Skeletal muscle cell (primary cell): ENCODE measurements around the gene MACROD1.
A peak's percentile ranks its signal among the peaks of the same experiment; 100 is the strongest.
"Not testable (repeated sequence)": the region's sequence is repeated elsewhere in the genome, so short reads cannot be mapped to it uniquely, and the experiment has no call there.

Experiments
- DNase-seq: peaks from one replicate; pipeline ENCODE4 v3.0.0-alpha.2; 2010; ENCODE audit warnings: low read depth
- H3K4me3 ChIP-seq: 2 replicates; pipeline ENCODE4 v1.5.1; 2011; ENCODE audit warnings: low read depth, mild to moderate bottlenecking, control low read depth, low read length, moderate library complexity

MACROD1 gene

GRCh38 chr11:64049509-64049908, 116.4 kb downstream of the MACROD1 start:
- H3K4me3 ChIP-seq = no peak overlapping the region
- DNase-seq = no peak

- DNase-seq = peak; percentile 20
- no peak overlapping the region for H3K4me3 ChIP-seq
These were observed 117.7 kb downstream of the MACROD1 start for GRCh38 chr11:64048042-64048854.

- not testable (repeated sequence) for DNase-seq, H3K4me3 ChIP-seq
These were observed 118.5 kb downstream of the MACROD1 start for GRCh38 chr11:64047373-64047772.

GRCh38 chr11:64045700-64046099, 120.2 kb downstream of the MACROD1 start:
- no peak overlapping the region for H3K4me3 ChIP-seq
- no peak for DNase-seq

DNA sequence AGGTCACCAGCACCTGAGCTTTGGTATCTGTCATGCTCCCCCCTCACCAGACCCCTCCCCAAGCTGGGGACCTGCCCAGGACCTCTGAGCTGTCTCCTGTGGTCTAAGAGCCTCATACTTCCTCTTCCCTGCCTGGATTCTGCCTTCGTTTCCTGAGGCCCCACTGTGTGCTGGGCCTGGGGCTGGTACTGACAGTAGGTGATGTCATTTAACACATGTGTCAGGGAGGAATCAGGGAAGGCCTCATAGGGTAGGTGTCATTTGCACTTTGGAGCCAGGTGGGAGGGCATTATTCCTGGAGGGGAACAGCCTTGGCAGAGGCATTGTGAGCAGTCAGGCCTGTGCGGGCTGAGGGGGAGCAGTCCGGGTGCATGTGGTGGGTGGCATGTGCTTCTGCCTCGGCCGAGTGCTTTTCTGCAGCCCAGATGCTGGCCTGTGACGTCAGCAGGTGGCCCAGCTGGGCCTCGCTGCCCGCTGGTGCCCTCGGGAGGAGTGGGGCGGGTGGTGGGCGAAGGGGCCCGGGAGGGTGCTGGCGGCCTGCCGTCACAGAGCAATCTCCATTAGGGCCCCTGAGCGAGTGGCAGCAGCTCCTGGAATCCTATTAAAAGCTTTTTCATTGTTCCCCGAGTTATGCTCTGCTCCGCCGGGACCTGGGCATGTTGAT, 121.1 kb downstream of the MACROD1 start:
- DNase-seq = no peak
- H3K4me3 ChIP-seq = no peak overlapping the region

GRCh38 chr11:64043545-64043944, 122.4 kb downstream of the MACROD1 start:
- H3K4me3 ChIP-seq = no peak overlapping the region
- no peak for DNase-seq

GRCh38 chr11:64042301-64042700, 123.6 kb downstream of the MACROD1 start:
- no peak overlapping the region for H3K4me3 ChIP-seq
- DNase-seq = no peak

GRCh38 chr11:64041846-64042245, 124.1 kb downstream of the MACROD1 start:
- no peak for DNase-seq
- no peak overlapping the region for H3K4me3 ChIP-seq

- DNase-seq = no peak
- no peak overlapping the region for H3K4me3 ChIP-seq
These were observed 125.1 kb downstream of the MACROD1 start for GRCh38 chr11:64040684-64041322.

DNA sequence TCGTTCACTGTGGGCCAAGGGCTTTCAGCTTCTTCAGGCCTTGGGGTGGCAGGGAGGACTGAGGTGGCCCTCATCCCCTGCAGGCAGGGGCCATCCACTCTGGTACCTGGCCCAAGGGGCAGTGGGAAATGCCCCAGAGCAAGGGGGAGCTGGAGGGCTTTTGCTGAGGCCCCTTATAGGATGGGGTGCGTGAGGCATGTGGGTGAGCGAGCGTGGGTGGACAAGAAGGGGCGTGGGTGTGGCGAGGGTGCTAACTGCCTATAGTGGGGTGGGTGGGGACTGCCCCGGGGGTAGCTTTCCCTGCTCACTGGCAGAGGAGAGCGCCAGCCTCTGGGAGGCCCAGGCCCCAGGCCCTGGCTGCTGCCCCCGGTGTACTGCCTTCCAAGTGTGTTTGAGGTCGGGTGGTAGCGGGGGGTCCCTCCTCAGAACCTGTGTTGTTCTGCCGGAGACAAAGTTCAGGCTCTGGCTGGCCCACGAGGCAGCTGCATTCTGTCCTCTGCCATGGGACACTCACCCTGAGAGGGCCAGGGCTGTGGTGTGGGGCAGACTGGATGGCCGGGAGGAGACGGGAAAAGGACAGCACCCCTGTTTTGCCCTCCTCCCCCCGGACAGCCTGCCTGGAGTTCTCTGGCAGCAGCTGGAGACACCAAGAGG, 126.8 kb downstream of the MACROD1 start:
- no peak for DNase-seq
- no peak overlapping the region for H3K4me3 ChIP-seq

DNA sequence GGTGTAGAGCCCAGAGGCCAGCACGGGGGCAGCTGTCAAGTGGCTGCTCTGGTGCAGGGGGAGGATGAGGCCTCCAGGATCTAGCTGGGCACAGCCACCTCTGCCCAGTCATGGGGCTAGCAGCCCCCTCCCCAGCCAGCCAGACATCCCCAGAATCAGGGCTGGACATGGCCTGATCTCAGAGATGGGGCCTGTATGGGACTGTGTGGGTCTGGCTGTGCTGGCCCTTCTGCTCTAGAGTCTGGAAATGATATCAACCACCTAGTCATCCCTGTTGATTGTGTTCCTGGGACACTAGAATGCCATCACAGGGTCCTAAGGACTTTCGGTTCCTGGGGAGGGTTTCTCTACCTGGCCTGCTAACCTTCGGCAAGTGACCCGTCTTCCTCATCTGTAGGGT, 127.4 kb downstream of the MACROD1 start:
- H3K4me3 ChIP-seq = no peak overlapping the region
- no peak for DNase-seq

DNA sequence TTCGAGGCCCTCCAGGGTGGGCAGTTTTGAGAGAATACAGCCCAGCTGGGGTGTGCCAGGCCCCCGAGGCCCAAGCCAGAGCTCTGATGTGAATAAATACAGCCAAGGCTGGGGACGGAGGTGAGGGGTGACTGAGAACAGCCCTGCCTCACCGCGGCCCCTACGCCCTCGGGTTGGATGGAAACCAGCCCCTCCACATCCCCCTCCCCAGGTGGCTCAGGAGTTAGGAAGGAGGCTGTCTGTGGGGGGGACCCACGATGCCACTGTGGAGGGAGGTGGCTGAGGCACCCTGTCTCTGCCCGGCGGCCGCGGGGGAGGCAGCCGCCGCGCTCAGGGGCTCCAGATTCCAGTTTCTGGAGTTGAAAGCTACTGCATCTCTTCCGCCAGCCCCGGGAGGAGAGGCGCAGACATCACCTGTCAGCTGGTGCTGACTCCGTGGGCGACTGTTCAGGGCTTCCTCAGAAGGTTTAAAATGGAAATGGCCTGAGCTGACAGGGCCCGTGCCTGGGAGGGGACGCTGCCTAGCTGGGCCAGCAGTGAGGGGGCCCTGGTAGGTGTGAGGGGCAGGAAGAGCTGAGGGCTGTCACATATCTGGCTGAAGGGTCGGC, 128.8 kb downstream of the MACROD1 start:
- no peak overlapping the region for H3K4me3 ChIP-seq
- no peak for DNase-seq

- peak overlapping the region; percentile 49 for H3K4me3 ChIP-seq
- DNase-seq = no peak
These were observed 129.6 kb downstream of the MACROD1 start for GRCh38 chr11:64036087-64037026.

GRCh38 chr11:64035576-64035975, 130.3 kb downstream of the MACROD1 start, which contains the start of gene FLRT1:
Gene FLRT1 (plus strand): TSS chr11:64035931. CDS start chr11:64116268, 80,337 bp downstream.
- DNase-seq = no peak
- peak within 1 kb of the TSS; percentile 49 for H3K4me3 ChIP-seq

GRCh38 chr11:64035081-64035524, 130.8 kb downstream of the MACROD1 start:
- DNase-seq = no peak
- H3K4me3 ChIP-seq = peak overlapping the region; percentile 20

DNA sequence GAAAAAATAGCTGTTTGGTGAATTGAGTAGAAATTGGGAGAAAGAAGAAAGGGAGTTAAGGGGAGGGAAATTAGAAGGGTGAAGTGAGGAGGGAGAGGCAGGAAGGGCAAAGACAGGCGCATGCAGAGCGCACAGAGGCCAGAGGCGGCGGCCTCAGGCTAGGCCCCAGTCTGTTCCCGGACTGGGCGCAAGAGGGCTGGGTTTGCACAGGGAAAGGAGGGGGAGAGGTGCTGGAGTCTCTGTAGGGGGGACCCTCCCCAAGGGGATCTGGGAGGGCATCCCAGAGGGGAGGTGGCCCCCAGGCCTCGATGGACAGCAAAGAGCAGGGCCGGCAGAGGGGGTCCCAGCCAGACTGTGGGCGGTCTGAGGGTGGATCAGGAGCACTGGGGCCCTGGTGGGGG, 131.5 kb downstream of the MACROD1 start:
- no peak for DNase-seq
- H3K4me3 ChIP-seq = no peak overlapping the region

DNA sequence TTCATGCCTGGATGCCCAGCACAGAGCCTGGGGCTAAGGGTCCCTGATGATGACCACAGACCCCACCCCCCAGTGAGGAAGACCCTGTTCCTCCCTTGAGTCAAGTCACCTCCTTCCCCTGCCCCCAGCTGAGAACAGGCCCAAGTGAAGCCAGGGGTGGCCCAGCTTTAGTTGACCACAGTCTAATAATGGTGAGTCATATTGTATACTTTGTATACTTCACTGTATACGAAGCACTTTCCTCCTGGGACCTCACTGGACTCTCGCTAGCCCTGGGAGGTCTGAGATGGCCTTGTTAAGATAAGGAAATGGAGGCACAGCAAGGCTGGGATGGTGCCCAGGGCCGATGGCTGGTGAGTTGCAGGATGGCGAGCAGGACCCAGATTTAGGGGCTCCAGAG, 133.9 kb downstream of the MACROD1 start:
- DNase-seq = no peak
- no peak overlapping the region for H3K4me3 ChIP-seq

- no peak for DNase-seq
- H3K4me3 ChIP-seq = no peak overlapping the region
These were observed 134.9 kb downstream of the MACROD1 start for GRCh38 chr11:64031001-64031400.
